Measurements from ENCODE around the gene HECTD2. TPM values are rescaled to one million over a fixed set of nuclear protein-coding genes. Genes with fewer than 3 reads are reported as not detected.

HECTD2 gene
- total RNA-seq, 1 donor from 2014 or later: 2.9 TPM

- intact Hi-C loops (cut with micrococcal nuclease): no loop called here
These were observed 57.0 kb downstream of the HECTD2 start for GRCh38 chr10:91467114-91467513.

DNA sequence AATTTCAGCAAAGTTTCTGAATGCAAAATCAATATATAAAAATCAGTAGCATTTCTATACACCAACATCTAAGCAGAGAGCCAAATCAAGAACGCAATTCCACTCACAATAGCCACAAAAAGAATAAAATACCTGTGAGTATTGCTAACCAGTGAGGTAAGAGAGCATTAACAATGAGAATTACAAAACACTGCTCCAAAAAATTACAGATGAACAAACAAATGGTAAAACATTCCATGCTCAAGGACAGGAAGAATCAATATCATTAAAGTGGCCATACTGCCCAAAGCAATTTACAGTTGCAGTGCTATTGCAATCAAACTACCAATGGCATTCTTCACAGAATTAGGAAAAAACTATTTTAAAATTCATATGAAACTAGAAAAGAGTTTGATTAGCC is 61.5 kb downstream of the HECTD2 start:
- intact Hi-C loops (cut with micrococcal nuclease): no loop called here

GRCh38 chr10:91472911-91473310 is 62.8 kb downstream of the HECTD2 start:
- intact Hi-C loops (cut with micrococcal nuclease): no loop called here

DNA sequence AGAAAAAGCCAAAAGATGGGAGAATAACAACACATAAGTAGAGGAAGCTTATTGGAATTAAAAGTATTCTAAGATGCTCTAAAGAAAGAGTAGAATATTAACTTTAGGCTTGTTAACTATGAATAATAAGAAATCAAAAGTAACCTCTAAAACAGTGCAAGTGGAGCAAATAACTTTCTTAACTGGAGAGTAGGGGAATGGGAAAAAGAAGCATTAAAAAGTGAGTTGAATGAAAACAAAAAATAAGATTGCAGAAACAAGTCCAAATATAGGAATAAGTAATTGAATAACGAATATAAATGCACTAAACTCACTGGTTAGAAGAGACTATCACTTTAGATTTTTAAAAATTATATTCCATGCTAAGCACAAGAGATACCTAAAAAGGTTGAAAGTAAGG is 63.9 kb downstream of the HECTD2 start:
- intact Hi-C loops (cut with micrococcal nuclease): no loop called here

- intact Hi-C loops (cut with micrococcal nuclease): no loop called here
These were observed 67.1 kb downstream of the HECTD2 start for GRCh38 chr10:91477236-91477635.

GRCh38 chr10:91479583-91479982 is 69.4 kb downstream of the HECTD2 start:
- intact Hi-C loops (cut with micrococcal nuclease): no loop called here

GRCh38 chr10:91487911-91488582 is 77.9 kb downstream of the HECTD2 start:
- intact Hi-C loops (cut with micrococcal nuclease): loop anchor here (10.0 kb wide), 1 partner anchor 427 kb away; no protein-coding TSS in a partner anchor

GRCh38 chr10:91493313-91493712 is 83.2 kb downstream of the HECTD2 start:
- intact Hi-C loops (cut with micrococcal nuclease): loop anchor here (1.0 to 5.0 kb wide), 2 partner anchors 71 to 142 kb away; no protein-coding TSS in a partner anchor

GRCh38 chr10:91495402-91495801 is 85.3 kb downstream of the HECTD2 start:
- intact Hi-C loops (cut with micrococcal nuclease): no loop called here

DNA sequence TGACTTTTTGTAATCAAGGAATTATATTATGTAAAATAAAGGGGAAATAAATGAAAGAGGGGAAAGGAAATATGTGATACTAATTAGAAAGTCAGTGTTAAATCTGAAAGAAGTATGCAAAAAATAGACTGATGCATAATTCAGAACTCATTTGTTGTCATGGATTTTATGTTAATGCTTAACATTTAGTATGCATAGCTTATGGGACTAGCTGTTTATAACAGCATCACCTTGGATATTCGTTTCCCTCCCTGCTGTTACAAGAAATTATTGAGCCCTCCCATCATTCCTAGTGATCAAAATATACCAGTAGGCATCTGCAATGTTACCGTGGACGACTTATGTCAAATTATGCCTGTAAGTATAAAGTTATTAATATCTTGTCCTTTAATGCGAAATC is 85.9 kb downstream of the HECTD2 start:
- intact Hi-C loops (cut with micrococcal nuclease): no loop called here

DNA sequence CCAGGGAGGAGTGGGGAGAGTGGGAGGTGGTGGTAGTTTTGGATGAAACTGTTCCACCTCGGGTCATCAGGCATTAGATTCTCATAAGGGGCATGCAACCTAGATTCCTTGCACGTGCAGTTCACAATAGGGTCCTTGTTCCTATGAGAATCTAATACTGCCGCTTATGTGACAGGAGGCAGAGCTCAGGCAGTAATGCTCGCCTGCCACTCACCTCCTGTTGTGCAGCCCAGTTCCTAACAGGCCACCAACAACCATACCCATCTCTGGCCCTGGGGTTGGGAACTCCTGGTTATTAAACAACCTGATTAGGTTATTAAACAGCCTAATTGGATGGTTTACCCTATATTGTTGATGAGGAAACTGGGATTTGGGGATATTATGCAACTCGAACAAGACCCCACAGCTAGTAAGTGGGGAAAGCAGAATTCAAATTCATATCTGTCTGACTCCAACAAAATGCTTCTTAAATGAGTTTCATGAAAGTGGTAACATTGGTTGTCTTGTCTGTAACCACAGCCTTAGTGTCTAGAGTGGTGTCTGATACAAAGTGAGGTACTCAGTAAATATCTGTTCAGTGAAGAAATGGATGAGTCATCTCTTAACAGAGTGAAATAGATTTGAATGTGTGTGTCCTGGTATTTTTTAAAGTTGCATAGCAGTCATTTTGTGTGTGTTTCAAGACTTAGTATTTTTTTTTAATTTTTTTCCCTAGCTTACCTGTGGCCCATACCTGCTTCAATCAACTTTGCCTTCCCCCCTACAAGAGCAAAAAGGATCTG is 101.6 kb downstream of the HECTD2 start:
- intact Hi-C loops (cut with micrococcal nuclease): no loop called here

GRCh38 chr10:91512458-91512857 is 102.3 kb downstream of the HECTD2 start:
- intact Hi-C loops (cut with micrococcal nuclease): no loop called here

DNA sequence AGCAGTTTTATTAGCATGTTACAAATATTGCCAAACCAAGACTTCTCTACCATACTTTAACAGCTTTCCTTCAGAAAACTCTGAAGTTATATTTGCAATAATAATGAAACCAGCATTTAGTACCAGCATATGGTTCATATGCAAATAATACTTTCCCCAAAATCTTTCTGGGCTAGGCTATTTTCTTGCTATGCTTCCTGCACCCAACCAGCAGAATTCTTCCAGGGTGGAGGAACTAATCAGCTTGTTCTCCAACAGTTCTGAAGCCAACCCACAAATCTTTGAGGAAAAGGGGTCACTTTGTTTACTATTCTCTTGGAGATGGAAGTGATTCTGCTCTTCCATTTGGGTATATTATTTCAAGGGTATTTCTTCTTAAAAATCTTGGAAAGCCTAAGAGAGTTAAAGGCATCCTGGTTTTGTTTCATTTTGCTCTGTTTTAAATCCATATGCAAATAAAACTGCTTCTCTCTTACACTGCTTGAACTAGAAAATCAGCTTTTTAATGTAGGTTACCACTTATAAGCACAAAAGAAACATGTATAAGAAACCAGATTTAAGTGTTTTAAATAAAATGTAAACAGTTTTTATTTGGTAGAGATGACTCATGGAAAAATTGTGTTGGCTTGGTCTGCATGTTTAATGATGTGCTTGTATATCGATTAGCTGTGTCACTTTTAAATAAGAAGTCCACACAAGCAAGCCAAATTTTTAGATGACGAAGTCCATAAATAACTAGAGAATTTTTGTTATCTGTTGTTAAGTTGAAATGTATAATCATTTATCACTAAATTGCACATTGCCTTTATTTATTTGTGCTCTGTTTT is 103.7 kb downstream of the HECTD2 start:
- intact Hi-C loops (cut with micrococcal nuclease): no loop called here

GRCh38 chr10:91514787-91515186 is 104.6 kb downstream of the HECTD2 start:
- intact Hi-C loops (cut with micrococcal nuclease): no loop called here

- intact Hi-C loops (cut with micrococcal nuclease): no loop called here
These were observed 107.2 kb downstream of the HECTD2 start for GRCh38 chr10:91517394-91517793.

DNA sequence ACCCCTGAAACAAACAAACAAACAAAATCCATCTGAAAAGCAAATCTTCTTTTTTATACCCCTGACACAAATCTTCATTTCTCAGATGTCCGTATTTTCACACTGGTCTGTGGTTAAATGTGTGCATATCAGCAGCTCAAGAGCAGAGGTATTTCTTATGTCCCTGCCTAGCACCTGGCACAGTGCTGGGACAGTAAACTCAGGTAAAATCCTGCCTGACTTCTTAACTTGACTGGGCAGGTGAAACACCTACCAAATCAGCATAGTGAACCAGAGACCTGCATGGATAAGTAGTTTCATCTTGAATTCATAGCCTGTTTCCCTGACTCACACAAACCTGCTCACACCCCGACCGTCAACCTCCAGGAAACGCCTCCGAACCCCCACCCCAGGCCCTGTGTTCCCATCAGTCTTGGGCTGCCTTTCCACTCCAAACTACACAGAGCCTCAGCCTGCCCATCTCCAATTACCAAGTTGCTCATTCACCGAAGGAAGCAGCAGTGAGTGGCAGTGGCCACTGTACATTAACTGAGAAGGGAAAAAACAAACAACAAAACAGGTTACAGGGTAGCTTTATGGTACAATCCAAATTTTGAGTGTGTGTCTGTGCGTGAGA is 109.9 kb downstream of the HECTD2 start:
- intact Hi-C loops (cut with micrococcal nuclease): no loop called here

GRCh38 chr10:91520661-91521060 is 110.5 kb downstream of the HECTD2 start:
- intact Hi-C loops (cut with micrococcal nuclease): no loop called here

DNA sequence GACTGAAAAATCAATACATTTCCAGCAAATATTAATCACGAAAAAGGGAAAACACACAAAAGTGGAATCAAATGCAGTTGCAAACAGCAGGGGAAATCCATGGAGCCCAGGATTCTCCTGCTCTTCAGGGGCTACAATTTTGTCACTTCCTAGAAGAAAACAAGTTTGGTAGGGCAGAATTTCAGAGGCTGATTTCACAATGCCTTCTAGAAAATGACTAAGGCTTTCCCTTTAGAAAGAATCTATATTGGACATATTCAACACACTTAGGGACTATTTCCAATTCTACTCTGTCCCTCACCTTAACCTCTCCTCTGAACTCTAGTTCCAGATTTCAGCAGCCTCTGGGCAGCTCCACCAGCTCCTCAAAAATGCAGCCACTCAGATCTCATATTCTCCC is 111.3 kb downstream of the HECTD2 start:
- intact Hi-C loops (cut with micrococcal nuclease): no loop called here

DNA sequence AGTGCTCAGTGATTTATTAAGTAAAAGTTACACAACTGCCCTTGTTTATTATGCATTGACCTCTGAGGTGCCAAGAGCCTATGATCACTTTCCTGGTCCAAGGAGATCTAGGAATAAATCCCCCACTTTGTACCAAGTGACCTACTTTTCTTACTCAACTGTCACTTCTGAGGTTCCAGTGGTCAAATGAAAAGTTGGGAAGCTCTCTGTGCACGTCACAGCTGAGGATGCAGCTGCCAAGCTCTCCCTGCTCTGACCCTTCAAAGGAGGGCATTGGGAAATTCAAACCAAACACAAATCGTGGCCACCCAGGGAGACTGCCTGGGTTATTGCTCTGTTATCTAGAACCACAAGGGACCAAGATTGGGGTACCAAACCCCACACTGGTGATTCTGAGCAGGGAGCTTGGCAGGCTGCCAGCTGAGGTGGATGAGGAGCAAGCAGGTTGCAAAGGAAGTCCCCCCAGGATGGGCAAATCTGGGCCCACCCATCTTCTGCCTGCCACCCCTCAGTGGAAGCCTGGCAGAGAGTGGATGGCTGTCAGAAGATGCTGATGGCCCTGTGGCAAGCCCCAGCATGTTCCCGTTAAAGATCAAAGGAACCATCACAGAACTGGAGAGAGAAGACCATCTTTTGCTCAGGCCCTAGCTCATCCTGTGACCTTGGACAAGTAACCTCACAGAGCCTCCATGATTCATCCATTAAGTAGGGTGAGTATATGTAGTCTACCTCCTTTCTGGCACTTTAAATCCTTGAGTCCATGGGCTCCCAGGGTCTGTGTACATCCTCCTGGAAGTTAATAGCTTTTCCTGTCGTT is 116.0 kb downstream of the HECTD2 start:
- intact Hi-C loops (cut with micrococcal nuclease): no loop called here

- intact Hi-C loops (cut with micrococcal nuclease): no loop called here
These were observed 117.9 kb downstream of the HECTD2 start for GRCh38 chr10:91528080-91528479.

- intact Hi-C loops (cut with micrococcal nuclease): no loop called here
These were observed 118.6 kb downstream of the HECTD2 start for GRCh38 chr10:91528768-91529167.

Data from T-helper 1 cell treated with Interleukin-12 subunit alpha and Interleukin-12 subunit beta and Interleukin-4 antibody, amounts not matched to agents 30 ng/mL and 1 ng/mL, for 36 hours (primary cell).